Liver (tissue), 3 donors: ENCODE measurements around the gene NAV2.

Experiments used
- ATF3 ChIP-seq: IDR thresholded peaks from 2 replicates; pipeline ENCODE4 v1.6.1; 2016; ENCODE audit warnings: antibody characterized with exemption
- CTCF ChIP-seq: fragments of 150-350 bp; IDR thresholded peaks from 2 replicates; pipeline ENCODE4 v1.5.1; 2017; ENCODE audit warnings: improper control_type of control experiment, low read depth, low read length; ENCODE audit not compliant: missing input control
- EGR1 ChIP-seq, 2 donors: IDR thresholded peaks; 2 replicates each; pipeline ENCODE4 v1.6.1; 2016 to 2018; ENCODE audit warnings: antibody characterized with exemption in 2 of 2, low read depth in 2 of 2
- GABPA ChIP-seq, 2 donors: IDR thresholded peaks in 1 of 2; conservative IDR thresholded peaks in 1 of 2; 2 replicates each; pipeline ENCODE4 v1.6.1; 2016; ENCODE audit warnings: antibody characterized with exemption in 2 of 2, mild to moderate bottlenecking in 1 of 2, moderate library complexity in 1 of 2
- JUND ChIP-seq, 2 donors: IDR thresholded peaks; 2 replicates each; pipeline ENCODE4 v1.6.1; 2016; ENCODE audit warnings: antibody characterized with exemption in 2 of 2
- REST ChIP-seq: IDR thresholded peaks from 2 replicates; pipeline ENCODE4 v1.6.1; 2016; ENCODE audit warnings: antibody characterized with exemption, mild to moderate bottlenecking
- TAF1 ChIP-seq: conservative IDR thresholded peaks from 2 replicates; pipeline ENCODE4 v1.6.1; 2016; ENCODE audit warnings: antibody characterized with exemption, mild to moderate bottlenecking
- YY1 ChIP-seq: IDR thresholded peaks from 2 replicates; pipeline ENCODE4 v1.6.1; 2016; ENCODE audit warnings: antibody characterized with exemption, mild to moderate bottlenecking
- donor health status: healthy.
- donor health status: healthy.

GRCh38 chr11:20048246-20048645 lies 335.6 kb downstream of the NAV2 start:
- TF ChIP-seq CTCF (no peak), TAF1 (no peak), REST (no peak), ATF3 (no peak), YY1 (no peak), EGR1 (IDR thresholded peaks at IDR 0.05; ENCODE audit: low read depth in 2 of 2) (no peak), GABPA (IDR thresholded peaks at IDR 0.05 in 1 of 2, conservative IDR thresholded peaks at IDR 0.05 in 1 of 2) (no peak), JUND (IDR thresholded peaks at IDR 0.05) (no peak)
